ENCODE data around the gene LDLRAD4.

Gene LDLRAD4

DNA sequence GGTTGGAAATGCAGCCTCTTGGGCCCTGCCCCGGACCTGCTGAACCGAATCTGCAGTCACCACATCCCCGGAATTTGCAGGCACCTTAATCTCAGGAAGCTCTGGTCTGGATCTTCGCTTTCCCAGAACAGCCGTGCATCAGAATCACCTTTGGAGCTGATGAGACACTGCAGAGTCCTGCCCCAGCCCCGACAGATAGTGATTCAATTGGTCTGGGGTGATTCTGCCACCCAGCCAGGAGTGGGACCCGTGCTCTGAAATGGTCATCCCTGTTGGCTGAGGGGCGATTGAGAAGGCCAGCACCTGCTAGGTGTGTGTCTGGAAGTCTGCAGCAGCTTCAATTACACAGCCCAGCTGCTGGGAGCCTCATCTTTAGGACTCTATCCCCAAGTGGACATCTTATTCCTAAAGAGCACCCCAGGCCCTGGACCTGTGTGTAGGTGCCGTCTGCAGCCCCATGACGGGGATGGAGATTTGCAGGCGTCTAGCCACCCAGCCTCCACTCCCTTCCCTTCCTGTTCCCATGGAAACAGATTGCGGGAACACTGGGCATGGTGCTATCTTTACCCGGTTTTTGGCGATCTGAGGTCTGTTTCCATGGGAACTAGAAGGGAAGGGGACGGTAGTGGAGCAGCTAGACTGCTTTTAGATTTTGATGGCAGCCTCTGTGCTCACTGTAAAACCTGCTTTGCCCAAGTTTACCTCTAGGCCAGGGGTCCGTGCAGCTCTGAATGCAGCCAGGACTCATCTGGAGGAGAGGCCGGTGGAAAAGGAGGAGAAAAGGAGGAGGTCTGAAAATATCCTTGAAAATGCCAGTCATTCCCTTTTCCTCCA lies 156.1 kb downstream of the LDLRAD4 start:
- TF ChIP-seq TCF12 (IDR thresholded peaks at IDR 0.05; ENCODE audit: low read depth), result no peak
- no peak for TF ChIP-seq TAF1 (IDR thresholded peaks at IDR 0.05; ENCODE audit: low read depth)
- no peak for TF ChIP-seq EGR1 (IDR thresholded peaks at IDR 0.05)
- TF ChIP-seq RAD21 (IDR thresholded peaks at IDR 0.05; ENCODE audit: low read depth), result no peak
- TF ChIP-seq, protein P1, sequence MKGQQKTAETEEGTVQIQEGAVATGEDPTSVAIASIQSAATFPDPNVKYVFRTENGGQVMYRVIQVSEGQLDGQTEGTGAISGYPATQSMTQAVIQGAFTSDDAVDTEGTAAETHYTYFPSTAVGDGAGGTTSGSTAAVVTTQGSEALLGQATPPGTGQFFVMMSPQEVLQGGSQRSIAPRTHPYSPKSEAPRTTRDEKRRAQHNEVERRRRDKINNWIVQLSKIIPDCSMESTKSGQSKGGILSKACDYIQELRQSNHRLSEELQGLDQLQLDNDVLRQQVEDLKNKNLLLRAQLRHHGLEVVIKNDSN (IDR thresholded peaks at IDR 0.05), result no peak
- no peak for TF ChIP-seq TEAD4 (IDR thresholded peaks at IDR 0.05)
- TF ChIP-seq YY1 (IDR thresholded peaks at IDR 0.05; ENCODE audit: low read depth), result no peak
- TF ChIP-seq, protein P2, sequence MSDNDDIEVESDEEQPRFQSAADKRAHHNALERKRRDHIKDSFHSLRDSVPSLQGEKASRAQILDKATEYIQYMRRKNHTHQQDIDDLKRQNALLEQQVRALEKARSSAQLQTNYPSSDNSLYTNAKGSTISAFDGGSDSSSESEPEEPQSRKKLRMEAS (IDR thresholded peaks at IDR 0.05), result no peak
- TF ChIP-seq ZBTB7A (IDR thresholded peaks at IDR 0.05; ENCODE audit: low read depth), result no peak
- no peak for TF ChIP-seq FOXM1 (IDR thresholded peaks at IDR 0.05; ENCODE audit: borderline replicate concordance, low read depth)
- TF ChIP-seq CEBPB (IDR thresholded peaks at IDR 0.05), result no peak
- TF ChIP-seq EP300 (IDR thresholded peaks at IDR 0.05; ENCODE audit: borderline replicate concordance), result no peak
- TF ChIP-seq CREB1 (IDR thresholded peaks at IDR 0.05; ENCODE audit: low read depth), result no peak
- TF ChIP-seq, protein P3, sequence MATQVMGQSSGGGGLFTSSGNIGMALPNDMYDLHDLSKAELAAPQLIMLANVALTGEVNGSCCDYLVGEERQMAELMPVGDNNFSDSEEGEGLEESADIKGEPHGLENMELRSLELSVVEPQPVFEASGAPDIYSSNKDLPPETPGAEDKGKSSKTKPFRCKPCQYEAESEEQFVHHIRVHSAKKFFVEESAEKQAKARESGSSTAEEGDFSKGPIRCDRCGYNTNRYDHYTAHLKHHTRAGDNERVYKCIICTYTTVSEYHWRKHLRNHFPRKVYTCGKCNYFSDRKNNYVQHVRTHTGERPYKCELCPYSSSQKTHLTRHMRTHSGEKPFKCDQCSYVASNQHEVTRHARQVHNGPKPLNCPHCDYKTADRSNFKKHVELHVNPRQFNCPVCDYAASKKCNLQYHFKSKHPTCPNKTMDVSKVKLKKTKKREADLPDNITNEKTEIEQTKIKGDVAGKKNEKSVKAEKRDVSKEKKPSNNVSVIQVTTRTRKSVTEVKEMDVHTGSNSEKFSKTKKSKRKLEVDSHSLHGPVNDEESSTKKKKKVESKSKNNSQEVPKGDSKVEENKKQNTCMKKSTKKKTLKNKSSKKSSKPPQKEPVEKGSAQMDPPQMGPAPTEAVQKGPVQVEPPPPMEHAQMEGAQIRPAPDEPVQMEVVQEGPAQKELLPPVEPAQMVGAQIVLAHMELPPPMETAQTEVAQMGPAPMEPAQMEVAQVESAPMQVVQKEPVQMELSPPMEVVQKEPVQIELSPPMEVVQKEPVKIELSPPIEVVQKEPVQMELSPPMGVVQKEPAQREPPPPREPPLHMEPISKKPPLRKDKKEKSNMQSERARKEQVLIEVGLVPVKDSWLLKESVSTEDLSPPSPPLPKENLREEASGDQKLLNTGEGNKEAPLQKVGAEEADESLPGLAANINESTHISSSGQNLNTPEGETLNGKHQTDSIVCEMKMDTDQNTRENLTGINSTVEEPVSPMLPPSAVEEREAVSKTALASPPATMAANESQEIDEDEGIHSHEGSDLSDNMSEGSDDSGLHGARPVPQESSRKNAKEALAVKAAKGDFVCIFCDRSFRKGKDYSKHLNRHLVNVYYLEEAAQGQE (IDR thresholded peaks at IDR 0.05; ENCODE audit: low read depth), result no peak

DNA sequence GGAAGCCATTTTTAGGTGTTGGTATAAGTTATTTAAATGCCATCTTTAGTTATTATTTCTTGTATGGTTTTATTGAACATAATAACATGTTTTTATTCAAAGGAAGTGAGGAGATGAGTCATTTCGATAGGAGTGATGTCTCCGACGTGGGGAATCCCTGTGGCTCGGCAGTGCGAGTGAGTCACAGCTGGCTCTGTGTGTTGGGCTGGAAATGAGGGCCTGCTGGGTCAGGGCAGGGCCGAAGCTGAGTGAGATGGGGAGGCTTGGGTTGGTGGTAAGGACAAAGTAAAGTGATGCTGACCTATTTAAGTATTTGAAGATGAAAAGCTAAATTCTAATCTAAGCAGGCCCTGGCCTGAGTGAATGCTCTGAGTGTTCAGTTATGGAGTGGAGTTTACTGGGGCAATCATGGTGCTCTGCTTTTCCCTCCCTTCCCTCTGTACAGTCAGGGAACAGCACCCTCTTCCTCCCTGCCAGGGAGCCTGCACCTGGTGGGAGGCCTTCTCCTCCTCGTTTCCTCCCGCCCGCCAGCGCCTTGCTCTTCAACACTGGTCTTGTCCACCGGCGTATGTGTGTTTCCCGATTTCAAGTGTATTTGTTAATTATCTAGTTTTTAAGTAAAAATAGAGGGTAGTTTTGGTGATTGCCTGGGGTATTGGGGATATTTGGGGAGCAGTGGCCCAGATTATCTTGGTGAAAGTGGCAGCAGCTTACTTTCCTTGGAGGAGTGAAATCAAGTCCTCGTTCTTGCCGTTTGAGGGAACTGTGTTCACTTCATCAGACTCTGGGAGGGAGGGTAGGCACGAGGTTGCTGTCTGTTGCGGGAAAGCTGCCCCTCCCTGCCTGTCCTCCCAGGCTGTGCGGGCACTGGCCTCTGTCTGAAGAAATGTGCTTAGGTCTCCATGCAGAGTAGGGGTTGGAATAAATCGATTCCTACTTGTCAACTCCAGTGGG lies 157.0 kb downstream of the LDLRAD4 start:
- TF ChIP-seq TAF1 (IDR thresholded peaks at IDR 0.05; ENCODE audit: low read depth) (no peak), RAD21 (IDR thresholded peaks at IDR 0.05; ENCODE audit: low read depth) (no peak), CEBPB (IDR thresholded peaks at IDR 0.05) (no peak), FOXM1 (IDR thresholded peaks at IDR 0.05; ENCODE audit: borderline replicate concordance, low read depth) (no peak), NFIC (IDR thresholded peaks at IDR 0.05) (no peak), EGR1 (IDR thresholded peaks at IDR 0.05) (no peak), TCF12 (IDR thresholded peaks at IDR 0.05; ENCODE audit: low read depth) (no peak), ZBTB7A (IDR thresholded peaks at IDR 0.05; ENCODE audit: low read depth) (no peak), TEAD4 (IDR thresholded peaks at IDR 0.05) (no peak), EP300 (IDR thresholded peaks at IDR 0.05; ENCODE audit: borderline replicate concordance) (no peak)
- TF ChIP-seq, protein P3 (IDR thresholded peaks at IDR 0.05; ENCODE audit: low read depth), result no peak

DNA sequence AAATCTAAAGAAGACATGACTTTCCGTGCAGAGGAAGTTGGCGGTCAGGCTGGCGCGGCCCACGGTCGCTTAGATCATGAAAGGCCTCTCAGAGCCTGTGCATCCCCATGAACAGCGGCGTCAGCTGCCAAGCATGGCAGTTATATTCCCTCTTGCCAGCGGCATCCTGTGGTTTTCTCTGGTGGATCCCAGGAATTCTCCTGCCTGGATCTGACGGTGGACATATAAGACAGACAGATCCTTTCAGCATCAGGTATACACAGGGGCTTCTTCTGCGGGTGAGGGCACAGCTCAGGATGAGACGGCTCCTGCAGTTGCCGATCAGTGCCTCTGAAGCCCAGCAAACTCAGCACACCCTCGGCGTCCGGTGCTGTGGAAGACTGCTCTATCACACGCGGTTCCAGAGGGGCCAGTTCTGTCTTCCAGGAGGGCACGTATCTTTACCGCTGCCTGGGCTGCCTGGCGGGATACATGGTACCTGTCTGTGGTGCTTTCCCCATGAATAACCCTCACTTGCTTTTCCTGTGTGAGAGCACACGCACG lies 157.8 kb downstream of the LDLRAD4 start:
- TF ChIP-seq, protein P3 (IDR thresholded peaks at IDR 0.05; ENCODE audit: low read depth), result no peak
- TF ChIP-seq NFIC (IDR thresholded peaks at IDR 0.05) (no peak), TCF12 (IDR thresholded peaks at IDR 0.05; ENCODE audit: low read depth) (no peak), CREB1 (IDR thresholded peaks at IDR 0.05; ENCODE audit: low read depth) (no peak), RAD21 (IDR thresholded peaks at IDR 0.05; ENCODE audit: low read depth) (no peak)
- TF ChIP-seq, protein P1 (IDR thresholded peaks at IDR 0.05), result no peak
- TF ChIP-seq, protein P2 (IDR thresholded peaks at IDR 0.05), result no peak
